HepG2 (cell line): ENCODE results near the gene LTC4S. TPM values are rescaled to one million over a fixed set of nuclear protein-coding genes. Genes with fewer than 3 reads are reported as not detected.
A peak's percentile ranks its signal among the peaks of the same experiment; 100 is the strongest.

Experiments
- ADNP ChIP-seq: sonication (generic); formaldehyde crosslinking; IDR thresholded peaks from 2 replicates; pipeline ENCODE4 v1.4.0; 2020; ENCODE audit warnings: missing genetic modification reagents
- FOXC1 ChIP-seq: sonication (generic); formaldehyde crosslinking; IDR thresholded peaks from 2 replicates; pipeline ENCODE4 v1.8.0; 2022; ENCODE audit warnings: mild to moderate bottlenecking, missing genetic modification reagents, borderline replicate concordance
- HNRNPUL1 ChIP-seq: fragments of 200-400 bp; formaldehyde crosslinking; IDR thresholded peaks from 2 replicates; pipeline ENCODE4 v1.6.1; 2017; ENCODE audit warnings: low read depth, mild to moderate bottlenecking, low read length, moderate library complexity
- KDM3A ChIP-seq: IDR thresholded peaks from 2 replicates; pipeline ENCODE4 v1.6.1; 2018; ENCODE audit warnings: low read depth, missing compliant biosample characterization
- MEF2D ChIP-seq: sonication (generic); formaldehyde crosslinking; IDR thresholded peaks from 2 replicates; pipeline ENCODE4 v1.5.1; 2020; ENCODE audit warnings: mild to moderate bottlenecking, missing genetic modification reagents
- NFATC3 ChIP-seq: sonication (generic); formaldehyde crosslinking; IDR thresholded peaks from 2 replicates; pipeline ENCODE4 v1.5.1; 2020; ENCODE audit warnings: mild to moderate bottlenecking, missing genetic modification reagents
- NR2F1 ChIP-seq, 2 experiments: fragments of 450-650 bp in 1 of 2; formaldehyde crosslinking in 1 of 2; IDR thresholded peaks; 2 replicates each; pipeline versions ENCODE4 v1.5.0 to v1.6.1; 2016 to 2020; ENCODE audit warnings: mild to moderate bottlenecking in 1 of 2, missing compliant biosample characterization in 1 of 2, missing genetic modification reagents in 1 of 2, moderate library complexity in 1 of 2
- SIN3B ChIP-seq: fragments of 150-350 bp; IDR thresholded peaks from 2 replicates; pipeline ENCODE4 v1.6.1; 2014; ENCODE audit warnings: low read length
- TGIF2 ChIP-seq: IDR thresholded peaks from 2 replicates; pipeline ENCODE4 v1.6.1; 2016; ENCODE audit warnings: control low read depth, missing compliant biosample characterization
- ZBTB40 ChIP-seq, 2 experiments: fragments of 450-650 bp in 1 of 2; sonication (generic) in 1 of 2; formaldehyde crosslinking in 1 of 2; IDR thresholded peaks; 2 replicates each; pipeline versions ENCODE4 v1.6.1 to v1.8.0; 2016 to 2022; ENCODE audit warnings: antibody characterized with exemption in 1 of 2, mild to moderate bottlenecking in 1 of 2, missing genetic modification reagents in 1 of 2
- ZNF367 ChIP-seq: sonication (generic); formaldehyde crosslinking; IDR thresholded peaks from 2 replicates; pipeline ENCODE4 v1.4.0; 2020; ENCODE audit warnings: missing genetic modification reagents, borderline replicate concordance
- ZNF383 ChIP-seq: sonication (generic); formaldehyde crosslinking; IDR thresholded peaks from 2 replicates; pipeline ENCODE4 v1.4.0; 2020; ENCODE audit warnings: missing genetic modification reagents, mild to moderate bottlenecking, borderline replicate concordance
- ZNF530 ChIP-seq: sonication (generic); formaldehyde crosslinking; IDR thresholded peaks from 2 replicates; pipeline ENCODE4 v1.5.0; 2020; ENCODE audit warnings: low read depth, mild to moderate bottlenecking, missing genetic modification reagents
- ZNF550 ChIP-seq: sonication (generic); formaldehyde crosslinking; IDR thresholded peaks from 2 replicates; pipeline ENCODE4 v1.4.0; 2020; ENCODE audit warnings: mild to moderate bottlenecking, missing genetic modification reagents, borderline replicate concordance
- ZNF674 ChIP-seq: sonication (generic); formaldehyde crosslinking; IDR thresholded peaks from 2 replicates; pipeline ENCODE4 v1.5.0; 2020; ENCODE audit warnings: low read depth, mild to moderate bottlenecking, missing genetic modification reagents
- ZNF777 ChIP-seq: sonication (generic); formaldehyde crosslinking; IDR thresholded peaks from 2 replicates; pipeline ENCODE4 v1.4.0; 2020; ENCODE audit warnings: missing genetic modification reagents
- ZNF83 ChIP-seq: sonication (generic); formaldehyde crosslinking; IDR thresholded peaks from 2 replicates; pipeline ENCODE4 v1.4.0; 2020; ENCODE audit warnings: missing genetic modification reagents, mild to moderate bottlenecking, borderline replicate concordance
- polyA plus RNA-seq, 8 experiments: library from polyadenylated mRNA; depleted of rRNA in 3 of 8; stranded (reverse) in 7 of 8; unstranded in 1 of 8; fragments of >200 nt; fragmentation: Illumina TruSeq in 4 of 8; extraction: Trizol in 4 of 8; gene quantifications; 2 replicates each; pipeline versions ENCODE4 v1.2.1 to v1.2.3, GENCODE V29; 2011 to 2016; ENCODE audit warnings: low read depth in 4 of 8, missing spikeins in 1 of 8, mixed read lengths in 1 of 8; ENCODE audit not compliant: insufficient read depth in 1 of 8
- total RNA-seq, 5 experiments: library from RNA; depleted of rRNA; stranded (reverse); fragments of >200 nt; fragmentation: Illumina TruSeq; extraction: Trizol; gene quantifications; 2 replicates each; pipeline ENCODE4 v1.2.3, GENCODE V29; 2016; ENCODE audit warnings: low read depth in 1 of 5
- TF ChIP-seq, protein P1 (sequence below): IDR thresholded peaks from 2 replicates; pipeline ENCODE4 v1.6.1; 2012; ENCODE audit warnings: low read length, improper control_type of control experiment

Gene LTC4S
- total and polyA plus RNA-seq, 2 of the 13 experiments (the other 11 are each of a cell fraction or from before 2014, with no cell fraction given), result 0.35 TPM; not detected in 1

DNA sequence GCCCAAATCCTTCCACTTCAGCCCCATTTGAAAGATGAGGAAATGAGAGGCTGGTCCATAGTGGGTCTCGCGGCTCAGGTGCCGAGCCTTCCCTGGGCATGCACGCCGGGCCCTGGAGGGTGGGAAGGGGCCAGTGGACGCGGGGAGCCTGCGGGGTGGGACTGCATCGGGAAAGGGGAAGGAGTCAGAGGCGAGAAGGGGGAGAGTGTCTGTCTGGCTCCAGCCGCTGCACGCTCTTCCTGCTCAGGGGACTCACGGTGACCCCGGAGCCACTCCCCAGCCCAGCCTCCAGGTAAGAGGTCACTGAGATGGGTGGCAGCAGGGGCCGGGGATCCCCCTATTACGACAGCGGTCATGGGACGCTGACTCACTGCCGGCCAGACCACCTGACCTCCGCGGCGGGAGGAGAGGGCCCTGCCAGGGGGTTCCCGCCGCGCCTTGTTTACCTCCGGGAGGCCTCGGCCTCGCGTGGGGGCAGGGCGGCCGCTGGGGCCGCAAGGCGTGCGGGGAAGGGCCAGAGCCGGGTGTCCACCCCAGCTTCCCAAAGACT is 25.0 kb downstream of the LTC4S start (continued):
- TF ChIP-seq ZBTB40 (IDR thresholded peaks at IDR 0.05), result no peak
- TF ChIP-seq ZBTB40 (CRISPR knock-in tag; IDR thresholded peaks at IDR 0.05), result no peak; the same call in 1 of the 2 replicates
- no peak for TF ChIP-seq ZNF367 (CRISPR knock-in tag)
- TF ChIP-seq SIN3B, result no peak
- TF ChIP-seq ZNF83 (CRISPR knock-in tag), result no peak
- no peak for TF ChIP-seq ZNF777 (CRISPR knock-in tag)
- no peak for TF ChIP-seq ZNF530
- TF ChIP-seq, protein P1, sequence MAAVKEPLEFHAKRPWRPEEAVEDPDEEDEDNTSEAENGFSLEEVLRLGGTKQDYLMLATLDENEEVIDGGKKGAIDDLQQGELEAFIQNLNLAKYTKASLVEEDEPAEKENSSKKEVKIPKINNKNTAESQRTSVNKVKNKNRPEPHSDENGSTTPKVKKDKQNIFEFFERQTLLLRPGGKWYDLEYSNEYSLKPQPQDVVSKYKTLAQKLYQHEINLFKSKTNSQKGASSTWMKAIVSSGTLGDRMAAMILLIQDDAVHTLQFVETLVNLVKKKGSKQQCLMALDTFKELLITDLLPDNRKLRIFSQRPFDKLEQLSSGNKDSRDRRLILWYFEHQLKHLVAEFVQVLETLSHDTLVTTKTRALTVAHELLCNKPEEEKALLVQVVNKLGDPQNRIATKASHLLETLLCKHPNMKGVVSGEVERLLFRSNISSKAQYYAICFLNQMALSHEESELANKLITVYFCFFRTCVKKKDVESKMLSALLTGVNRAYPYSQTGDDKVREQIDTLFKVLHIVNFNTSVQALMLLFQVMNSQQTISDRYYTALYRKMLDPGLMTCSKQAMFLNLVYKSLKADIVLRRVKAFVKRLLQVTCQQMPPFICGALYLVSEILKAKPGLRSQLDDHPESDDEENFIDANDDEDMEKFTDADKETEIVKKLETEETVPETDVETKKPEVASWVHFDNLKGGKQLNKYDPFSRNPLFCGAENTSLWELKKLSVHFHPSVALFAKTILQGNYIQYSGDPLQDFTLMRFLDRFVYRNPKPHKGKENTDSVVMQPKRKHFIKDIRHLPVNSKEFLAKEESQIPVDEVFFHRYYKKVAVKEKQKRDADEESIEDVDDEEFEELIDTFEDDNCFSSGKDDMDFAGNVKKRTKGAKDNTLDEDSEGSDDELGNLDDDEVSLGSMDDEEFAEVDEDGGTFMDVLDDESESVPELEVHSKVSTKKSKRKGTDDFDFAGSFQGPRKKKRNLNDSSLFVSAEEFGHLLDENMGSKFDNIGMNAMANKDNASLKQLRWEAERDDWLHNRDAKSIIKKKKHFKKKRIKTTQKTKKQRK, result no peak
- TF ChIP-seq HNRNPUL1, result no peak
- peak; percentile 58; the same call in 1 of the 2 replicates for TF ChIP-seq KDM3A (CRISPR knock-in tag)
- TF ChIP-seq MEF2D (CRISPR knock-in tag), result no peak; the same call in 1 of the 2 replicates
- TF ChIP-seq ADNP (CRISPR knock-in tag), result no peak
- TF ChIP-seq TGIF2 (CRISPR knock-in tag), result peak; percentile 31; the same call in 1 of the 2 replicates
- peak; percentile 78 to 87 for TF ChIP-seq NR2F1 (CRISPR knock-in tag; IDR thresholded peaks at IDR 0.05)
- no peak for TF ChIP-seq ZNF674
- 0 out of 2 replicates have a peak, but pooled peaks have one; percentile 46 for TF ChIP-seq ZNF383 (CRISPR knock-in tag)
- no peak for TF ChIP-seq NFATC3 (CRISPR knock-in tag)
- TF ChIP-seq ZNF550 (CRISPR knock-in tag), result no peak
- TF ChIP-seq FOXC1 (CRISPR knock-in tag), result peak; percentile 63; the same call in 1 of the 2 replicates
